ENCODE measurements around the gene TMEM238L. TPM values are rescaled to one million over a fixed set of nuclear protein-coding genes. Genes with fewer than 3 reads are reported as not detected.

Gene TMEM238L
- total and polyA plus RNA-seq, 2 experiments from 2014 or later = not detected

GRCh38 chr17:10798332-10798749, 5.6 kb downstream of the TMEM238L start:
- Histone ChIP-seq H3K79me2 (replicated peaks; ENCODE audit: insufficient read depth) (no peaks in the 10 kb centered on the region), H3K27ac (ENCODE audit: low read depth) (no peak overlapping the region), H3K4me2 (no peak overlapping the region), H2AFZ (0 out of 2 replicates have a peak overlapping the region, but pooled peaks have one; percentile 74), H3K27me3 (ENCODE audit: insufficient read depth) (no peaks in the 10 kb centered on the region), H3K36me3 (ENCODE audit: insufficient read depth) (no peaks in the 10 kb centered on the region), H3K9me2 (ENCODE audit: insufficient read depth) (0 out of 2 replicates have a peak, but pooled peaks cover 3% of the 10 kb centered on the region), H3F3A (replicated peaks; ENCODE audit: low read depth) (no peaks in the 10 kb centered on the region), H3K4me3 (no peak overlapping the region), H3K4me1 (ENCODE audit: insufficient read depth) (peaks cover 9% of the 10 kb centered on the region; the same call in 1 of the 2 replicates), H4K20me1 (replicated peaks; ENCODE audit: insufficient read depth) (no peaks in the 10 kb centered on the region)
- Mint-ChIP-seq H3K4me3 (no peak overlapping the region), H3K9me3 (no peaks in the 10 kb centered on the region; the same call in 2 of the 3 replicates), H3K4me1 (no peaks in the 10 kb centered on the region), H3K27ac (no peak overlapping the region), H3K27me3 (ENCODE audit: insufficient read depth, low read depth, poor library complexity) (no peaks in the 10 kb centered on the region), H3K36me3 (ENCODE audit: low read depth) (no peaks in the 10 kb centered on the region)
- ATAC-seq = no peak
- DNase-seq (ENCODE audit: low spot score) = no peak
- no peak for TF ChIP-seq CTCF (conservative IDR thresholded peaks at IDR 0.05; ENCODE audit: low read depth in 2 of 2)
- no peak for TF ChIP-seq ZNF114 (CRISPR knock-in tag; IDR thresholded peaks at IDR 0.05)
- no peak for TF ChIP-seq NANOG (IDR thresholded peaks at IDR 0.05; ENCODE audit: borderline replicate concordance)
- TF ChIP-seq ZNF331 (CRISPR knock-in tag; IDR thresholded peaks at IDR 0.05; ENCODE audit: low read depth) = no peak
- no peak for TF ChIP-seq STAT1 (IDR thresholded peaks at IDR 0.05; ENCODE audit: unreplicated experiment)
- no peak for TF ChIP-seq REST (IDR thresholded peaks at IDR 0.05; ENCODE audit: unreplicated experiment)
- TF ChIP-seq POLR2AphosphoS5 (IDR thresholded peaks at IDR 0.05; ENCODE audit: low read depth) = no peak
- TF ChIP-seq ZNF462 (CRISPR knock-in tag; IDR thresholded peaks at IDR 0.05) = no peak
- no peak for TF ChIP-seq EZH2phosphoT487 (IDR thresholded peaks at IDR 0.05; ENCODE audit: unreplicated experiment)
- no peak for TF ChIP-seq EZH2 (IDR thresholded peaks at IDR 0.05; ENCODE audit: low read depth, unreplicated experiment)
- TF ChIP-seq CREB1 (CRISPR knock-in tag; IDR thresholded peaks at IDR 0.05; ENCODE audit: low read depth) = no peak
- no peak for TF ChIP-seq JUNB (IDR thresholded peaks at IDR 0.05; ENCODE audit: unreplicated experiment)
- TF ChIP-seq ETS1 (IDR thresholded peaks at IDR 0.05) = no peak

Measured in GM23338 (cell line).